Colonic mucosa (tissue), 4 donors: ENCODE data around the gene SPTLC3. TPM values are rescaled to one million over a fixed set of nuclear protein-coding genes. Genes with fewer than 3 reads are reported as not detected.

Experiments used
- DNase-seq: peaks from one replicate; pipeline ENCODE4 v3.0.0-alpha.2; 2020
- H3K27ac ChIP-seq: fragments of 200-600 bp; one replicate; pipeline ENCODE4 v1.8.0; 2021
- H3K27me3 ChIP-seq: fragments of 200-600 bp; one replicate; pipeline ENCODE4 v1.8.0; 2021
- H3K36me3 ChIP-seq: fragments of 200-600 bp; one replicate; pipeline ENCODE4 v1.8.0; 2021
- H3K4me1 ChIP-seq: fragments of 200-600 bp; one replicate; pipeline ENCODE4 v1.8.0; 2021; ENCODE audit warnings: mild to moderate bottlenecking
- H3K4me3 ChIP-seq: fragments of 200-600 bp; one replicate; pipeline ENCODE4 v1.8.0; 2021
- H3K9ac ChIP-seq, 2 donors: one replicate each; pipeline ENCODE4 v1.7.0; 2013; ENCODE audit warnings: control low read depth in 2 of 2, low read depth in 2 of 2, low read length in 2 of 2
- H3K9me3 ChIP-seq: fragments of 200-600 bp; one replicate; pipeline ENCODE4 v1.8.0; 2021
- intact Hi-C: fragments of 100-400 bp; cut with DNase I; formaldehyde crosslinking; loops from one replicate; pipeline ENCODE4 v1.14.1; 2022
- total RNA-seq, 2 donors: library from RNA; stranded (reverse); fragmentation: NEBNext Ultra II Directional in 1 of 2; extraction: Animal tissue kit (Norgen Biotek cat#: 25700) in 1 of 2; gene quantifications; one replicate each; pipeline ENCODE4 v1.2.1, GENCODE V29; 2021
- TF ChIP-seq, protein P1 (sequence below): fragments of 200-600 bp; IDR thresholded peaks from one replicate; pipeline ENCODE4 v1.8.0; 2022; ENCODE audit warnings: antibody characterized with exemption, mild to moderate bottlenecking
- donor health status: healthy.
- donor health status: DM: no; HTN: no; CAD: no.
- donor health status: DM: no; HTN: no; CAD: no.

Gene SPTLC3
- total RNA-seq, 2 donors from 2014 or later = 7.0 to 12.5 TPM

DNA sequence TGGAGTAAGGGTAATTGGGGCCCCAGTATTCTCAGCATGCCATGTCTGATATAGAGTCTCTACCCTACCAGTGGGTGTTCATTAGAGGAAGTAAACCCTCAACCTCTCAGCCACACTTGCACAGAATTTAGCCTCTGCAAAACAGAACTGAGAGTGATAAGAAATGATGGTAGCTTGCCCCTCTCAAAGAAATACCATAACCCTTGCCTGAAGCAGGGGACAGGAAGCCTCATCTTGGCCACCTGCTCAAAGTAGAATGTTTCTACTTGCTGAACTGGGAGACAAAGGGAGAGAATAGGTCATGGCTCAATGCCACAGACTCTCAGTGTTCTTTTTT lies 33.7 kb downstream of the SPTLC3 start:
- no peak for DNase-seq
- TF ChIP-seq, protein P1, sequence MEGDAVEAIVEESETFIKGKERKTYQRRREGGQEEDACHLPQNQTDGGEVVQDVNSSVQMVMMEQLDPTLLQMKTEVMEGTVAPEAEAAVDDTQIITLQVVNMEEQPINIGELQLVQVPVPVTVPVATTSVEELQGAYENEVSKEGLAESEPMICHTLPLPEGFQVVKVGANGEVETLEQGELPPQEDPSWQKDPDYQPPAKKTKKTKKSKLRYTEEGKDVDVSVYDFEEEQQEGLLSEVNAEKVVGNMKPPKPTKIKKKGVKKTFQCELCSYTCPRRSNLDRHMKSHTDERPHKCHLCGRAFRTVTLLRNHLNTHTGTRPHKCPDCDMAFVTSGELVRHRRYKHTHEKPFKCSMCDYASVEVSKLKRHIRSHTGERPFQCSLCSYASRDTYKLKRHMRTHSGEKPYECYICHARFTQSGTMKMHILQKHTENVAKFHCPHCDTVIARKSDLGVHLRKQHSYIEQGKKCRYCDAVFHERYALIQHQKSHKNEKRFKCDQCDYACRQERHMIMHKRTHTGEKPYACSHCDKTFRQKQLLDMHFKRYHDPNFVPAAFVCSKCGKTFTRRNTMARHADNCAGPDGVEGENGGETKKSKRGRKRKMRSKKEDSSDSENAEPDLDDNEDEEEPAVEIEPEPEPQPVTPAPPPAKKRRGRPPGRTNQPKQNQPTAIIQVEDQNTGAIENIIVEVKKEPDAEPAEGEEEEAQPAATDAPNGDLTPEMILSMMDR = no peak
- H3K9ac ChIP-seq = no peak overlapping the region
- H3K4me3 ChIP-seq = no peak overlapping the region
- H3K27ac ChIP-seq = no peak overlapping the region
- H3K4me1 ChIP-seq = no peaks in the 10 kb centered on the region
- intact Hi-C loops = no loop called here
- H3K27me3 ChIP-seq = no peaks in the 10 kb centered on the region
- no peaks in the 10 kb centered on the region for H3K9me3 ChIP-seq
- no peaks in the 10 kb centered on the region for H3K36me3 ChIP-seq

DNA sequence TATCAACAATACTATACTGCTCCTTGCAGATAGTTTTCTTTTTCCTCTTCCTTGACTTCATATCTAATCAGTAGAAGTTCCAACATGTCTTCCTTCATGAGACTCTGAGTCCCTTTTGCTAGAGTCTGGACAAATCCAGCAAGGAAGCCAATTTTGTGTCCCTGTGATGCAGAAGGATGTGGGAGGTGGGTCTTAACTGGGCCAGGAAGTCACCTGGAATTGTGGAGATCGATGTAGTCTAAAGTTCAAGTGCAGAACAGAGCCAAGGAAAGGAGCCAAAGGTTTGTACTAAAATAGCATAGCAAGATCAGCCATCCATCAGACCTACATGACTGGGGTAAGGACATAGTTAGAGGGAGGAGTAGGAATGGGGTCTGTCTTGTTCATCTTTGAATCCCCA lies 37.6 kb downstream of the SPTLC3 start:
- H3K4me3 ChIP-seq = no peak overlapping the region
- TF ChIP-seq, protein P1 = no peak
- no peaks in the 10 kb centered on the region for H3K36me3 ChIP-seq
- no peak for DNase-seq
- H3K4me1 ChIP-seq = no peaks in the 10 kb centered on the region
- H3K9me3 ChIP-seq = no peaks in the 10 kb centered on the region
- intact Hi-C loops = no loop called here
- no peak overlapping the region for H3K27ac ChIP-seq
- H3K9ac ChIP-seq = no peak overlapping the region
- no peaks in the 10 kb centered on the region for H3K27me3 ChIP-seq

DNA sequence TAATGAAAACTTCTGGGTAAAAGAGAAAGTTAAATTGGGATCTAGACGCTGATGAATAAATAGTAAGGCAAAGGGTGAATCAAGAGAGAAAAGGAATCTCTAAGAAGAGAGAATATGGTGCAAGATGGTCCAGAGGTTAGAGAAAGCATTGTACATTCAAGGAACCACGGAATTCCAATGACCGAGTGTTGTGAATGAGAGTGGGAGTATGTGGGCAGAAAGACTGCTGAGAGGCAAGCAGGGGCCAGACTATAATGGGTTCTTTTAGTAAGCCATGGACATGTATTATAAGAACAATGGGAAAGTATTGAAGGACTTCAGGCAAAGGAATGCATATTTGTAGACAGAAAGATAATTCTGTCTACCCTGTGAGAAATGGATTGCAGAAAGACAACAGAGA lies 45.2 kb downstream of the SPTLC3 start:
- TF ChIP-seq, protein P1 = no peak

DNA sequence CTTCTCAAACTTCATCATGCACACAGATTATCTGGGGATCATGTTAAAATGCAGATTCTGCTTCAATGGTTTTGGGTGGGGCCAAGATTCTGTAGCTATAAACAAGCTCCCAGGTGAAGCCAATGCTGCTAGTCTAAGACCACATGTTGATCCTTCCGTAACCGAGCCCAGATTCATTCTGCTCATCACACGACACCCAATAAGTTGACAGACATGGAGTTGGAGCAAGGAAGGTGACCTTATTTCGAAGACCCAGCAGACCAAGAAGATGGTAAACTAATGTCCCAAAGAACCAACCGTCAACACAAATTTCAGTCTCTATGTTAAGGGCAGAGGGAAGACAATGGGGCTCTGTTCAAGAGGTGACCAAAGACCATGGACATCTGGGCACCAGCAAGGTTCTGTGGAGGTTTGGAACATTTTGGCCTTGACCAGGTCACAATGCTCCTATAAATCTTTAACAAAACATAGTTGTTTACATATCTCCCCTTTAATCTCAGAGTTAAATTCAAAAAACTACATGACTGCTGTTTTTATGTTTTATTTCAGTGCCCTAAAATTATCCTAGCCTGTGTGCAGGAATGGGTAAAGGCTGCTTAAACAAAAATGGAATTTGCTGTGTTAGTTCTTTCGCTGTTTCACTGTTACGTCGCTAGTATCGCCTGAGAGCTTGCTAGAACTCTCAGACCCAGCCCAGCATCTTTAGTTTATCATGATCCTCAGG lies 50.1 kb downstream of the SPTLC3 start:
- TF ChIP-seq, protein P1 = no peak
- H3K36me3 ChIP-seq = no peaks in the 10 kb centered on the region
- intact Hi-C loops = no loop called here
- no peaks in the 10 kb centered on the region for H3K9me3 ChIP-seq
- no peaks in the 10 kb centered on the region for H3K4me1 ChIP-seq
- H3K27ac ChIP-seq = no peak overlapping the region
- DNase-seq = no peak
- no peaks in the 10 kb centered on the region for H3K27me3 ChIP-seq
- H3K9ac ChIP-seq = no peak overlapping the region
- H3K4me3 ChIP-seq = no peak overlapping the region

More for the DNA sequence above, 45.2 kb downstream of the SPTLC3 start:
- no peaks in the 10 kb centered on the region for H3K36me3 ChIP-seq
- H3K9me3 ChIP-seq = no peaks in the 10 kb centered on the region
- DNase-seq = no peak
- no peaks in the 10 kb centered on the region for H3K27me3 ChIP-seq
- H3K4me1 ChIP-seq = no peaks in the 10 kb centered on the region
- no peak overlapping the region for H3K9ac ChIP-seq
- H3K27ac ChIP-seq = no peak overlapping the region
- no peak overlapping the region for H3K4me3 ChIP-seq
- intact Hi-C loops = no loop called here

DNA sequence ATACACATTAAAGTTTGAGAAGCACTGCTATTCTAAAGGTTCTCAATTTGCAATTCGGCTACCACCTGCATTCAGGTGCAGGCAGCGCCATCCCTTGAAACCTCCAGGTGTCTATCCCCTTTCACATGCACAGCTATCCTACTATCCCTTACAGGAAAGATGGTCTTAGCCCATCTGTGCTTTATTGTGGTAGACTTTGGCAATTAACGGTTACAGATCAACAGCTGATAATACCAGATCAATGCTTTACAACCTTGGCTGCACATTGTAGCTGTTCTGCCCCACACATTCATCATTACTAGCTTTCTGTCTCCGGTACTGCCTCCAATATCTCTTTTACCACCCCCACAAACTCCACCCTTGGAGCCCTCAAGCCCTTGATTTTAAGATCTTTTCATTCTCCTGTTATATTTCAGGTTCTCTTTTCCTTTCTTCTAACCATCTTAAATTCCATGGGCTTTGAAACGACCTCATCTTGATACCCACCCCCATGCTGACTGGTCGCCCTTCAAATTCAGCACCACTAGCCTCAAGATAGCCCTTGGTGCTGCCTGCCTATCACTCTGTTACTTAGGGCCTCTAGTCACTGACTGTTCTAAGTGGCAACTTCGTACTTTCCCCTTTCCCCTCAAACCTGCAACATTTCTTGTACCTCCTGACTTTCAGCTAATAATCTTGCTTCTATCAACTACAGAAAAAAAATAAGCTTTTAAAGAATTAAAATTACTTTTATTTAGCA lies 50.8 kb downstream of the SPTLC3 start:
- H3K9ac ChIP-seq = no peak overlapping the region
- H3K27ac ChIP-seq = no peak overlapping the region
- intact Hi-C loops = no loop called here

More for the DNA sequence above, 50.8 kb downstream of the SPTLC3 start:
- H3K4me3 ChIP-seq = no peak overlapping the region
- TF ChIP-seq, protein P1 = no peak
- H3K9me3 ChIP-seq = no peaks in the 10 kb centered on the region
- no peaks in the 10 kb centered on the region for H3K36me3 ChIP-seq
- DNase-seq = no peak
- H3K4me1 ChIP-seq = no peaks in the 10 kb centered on the region
- no peaks in the 10 kb centered on the region for H3K27me3 ChIP-seq
